Activated CD8-positive, alpha-beta memory T cell treated with anti-CD3 and anti-CD28 coated beads for 48 hours (primary cell): ENCODE measurements around the gene L2HGDH.
A peak's percentile ranks its signal among the peaks of the same experiment; 100 is the strongest.
"Not testable (repeated sequence)": the region's sequence is repeated elsewhere in the genome, so short reads cannot be mapped to it uniquely, and the experiment has no call there.

ENCODE experiments used
- DNase-seq, 3 experiments: peaks; one replicate each; pipeline ENCODE4 v3.0.0-alpha.2; 2020; ENCODE audit warnings: low read depth in 2 of 3, low spot score in 2 of 3

The L2HGDH gene

GRCh38 chr14:50311972-50312733 lies at the start of gene L2HGDH, which contains the start of gene DMAC2L:
L2HGDH (minus strand) TSS chr14:50312229; CDS start chr14:50312150, 79 bp downstream.
DMAC2L (plus strand) TSS chr14:50312324; CDS start chr14:50321488, 9,164 bp downstream.
- peak; percentile 75 to 84 (median 79) for DNase-seq

GRCh38 chr14:50360851-50361250 lies 48.8 kb upstream of the L2HGDH start:
- no peak for DNase-seq

GRCh38 chr14:50360093-50360492 lies 48.1 kb upstream of the L2HGDH start:
- no peak for DNase-seq

- DNase-seq = no peak
These were observed 47.6 kb upstream of the L2HGDH start for GRCh38 chr14:50359631-50360030.

GRCh38 chr14:50357753-50358395 lies 45.8 kb upstream of the L2HGDH start:
- DNase-seq = no peak

GRCh38 chr14:50357124-50357523 lies 45.1 kb upstream of the L2HGDH start:
- no peak for DNase-seq

GRCh38 chr14:50356283-50356682 lies 44.3 kb upstream of the L2HGDH start:
- DNase-seq = not testable (repeated sequence)

- no peak for DNase-seq
These were observed 43.7 kb upstream of the L2HGDH start for GRCh38 chr14:50355692-50356091.

- DNase-seq = no peak
These were observed 42.5 kb upstream of the L2HGDH start for GRCh38 chr14:50354527-50354926.

- no peak for DNase-seq
These were observed 41.1 kb upstream of the L2HGDH start for GRCh38 chr14:50353126-50353525.

- DNase-seq = no peak
These were observed 40.6 kb upstream of the L2HGDH start for GRCh38 chr14:50352584-50352983.

- DNase-seq = no peak
These were observed 38.9 kb upstream of the L2HGDH start for GRCh38 chr14:50350975-50351374.

GRCh38 chr14:50348933-50349332 lies 36.9 kb upstream of the L2HGDH start:
- no peak for DNase-seq

- DNase-seq = no peak
These were observed 35.5 kb upstream of the L2HGDH start for GRCh38 chr14:50347521-50347920.

- no peak for DNase-seq
These were observed 33.9 kb upstream of the L2HGDH start for GRCh38 chr14:50345846-50346422.

- no peak for DNase-seq
These were observed 33.0 kb upstream of the L2HGDH start for GRCh38 chr14:50344876-50345563.

GRCh38 chr14:50344116-50344775 lies 32.2 kb upstream of the L2HGDH start:
- peak in 1 of 3 experiments; percentile 46 for DNase-seq

GRCh38 chr14:50343434-50343833 lies 31.4 kb upstream of the L2HGDH start:
- DNase-seq = no peak

GRCh38 chr14:50342221-50343078 lies 30.4 kb upstream of the L2HGDH start:
- DNase-seq = no peak

- no peak for DNase-seq
These were observed 28.9 kb upstream of the L2HGDH start for GRCh38 chr14:50340963-50341362.
